ENCODE results near the gene MKNK1.

GRCh38 chr1:46630719-46631118 lies 26.7 kb upstream of the MKNK1 start:
- TF ChIP-seq SIN3A (IDR thresholded peaks at IDR 0.05; ENCODE audit: borderline replicate concordance, insufficient read depth, low read depth, low read length) (no peak), CTCF (IDR thresholded peaks at IDR 0.05) (no peak), POLR2AphosphoS5 (IDR thresholded peaks at IDR 0.05; ENCODE audit: low read depth, low read length) (no peak), REST (IDR thresholded peaks at IDR 0.05; ENCODE audit: insufficient read depth in 1 of 2, low read depth in 2 of 2, low read length in 1 of 2) (no peak)
